Vagina (tissue), 2 donors: ENCODE data around the gene CYP3A7.

ENCODE experiments used
- POLR2A ChIP-seq, 2 donors: fragments of 450-650 bp; IDR thresholded peaks; one replicate each; pipeline ENCODE4 v1.6.1; 2017; ENCODE audit warnings: antibody characterized with exemption in 2 of 2, mild to moderate bottlenecking in 2 of 2, moderate library complexity in 2 of 2
- POLR2AphosphoS5 ChIP-seq, 2 donors: sonication (generic); formaldehyde crosslinking; IDR thresholded peaks; one replicate each; pipeline ENCODE4 v1.9.0; 2017; ENCODE audit warnings: antibody characterized with exemption in 2 of 2, mild to moderate bottlenecking in 2 of 2, low read depth in 1 of 2; ENCODE audit not compliant: insufficient read depth in 1 of 2
- TF ChIP-seq, protein P1 (sequence below), 3 experiments: fragments of 450-650 bp in 2 of 3; fragments of 200-600 bp in 1 of 3; sonication (generic) in 1 of 3; IDR thresholded peaks; one replicate each; pipeline ENCODE4 v1.5.1; 2017 to 2019; ENCODE audit warnings: antibody characterized with exemption in 3 of 3, mild to moderate bottlenecking in 2 of 3, moderate library complexity in 2 of 3

DNA sequence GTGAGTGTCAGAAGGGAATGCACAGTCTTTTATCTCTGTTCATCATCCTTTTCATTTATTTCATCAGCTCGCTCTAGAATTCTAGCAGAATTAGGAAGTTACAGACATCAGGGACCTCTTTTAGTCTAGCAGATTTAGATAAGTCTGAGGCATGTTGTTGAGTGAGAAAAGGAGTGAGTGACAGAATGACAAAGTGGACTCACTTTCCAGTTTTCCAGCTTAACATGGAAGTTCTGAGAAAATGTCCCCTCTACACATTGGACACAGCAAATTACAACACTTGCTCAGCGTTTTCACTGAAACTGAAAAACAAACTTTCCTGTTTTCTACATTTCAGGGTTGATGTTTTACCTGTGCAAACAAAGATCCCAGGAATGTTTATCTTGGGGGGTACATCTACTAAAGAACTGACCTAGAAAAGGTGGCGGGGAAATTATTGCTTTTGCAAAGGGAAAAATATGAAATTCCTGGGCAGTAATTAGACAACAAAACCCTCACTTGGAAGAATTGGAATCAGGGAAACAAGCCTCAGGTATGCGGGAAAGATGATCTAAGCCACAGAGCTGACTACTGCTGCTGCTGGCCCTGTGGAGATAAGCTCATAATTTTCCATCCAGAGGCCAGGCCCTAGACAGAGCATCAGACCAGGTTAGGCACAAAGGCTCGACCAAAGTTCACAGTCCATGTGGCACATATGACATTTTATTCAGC lies 40.6 kb downstream of the CYP3A7 start:
- TF ChIP-seq POLR2AphosphoS5 (IDR thresholded peaks at IDR 0.05; ENCODE audit: insufficient read depth in 1 of 2, low read depth in 1 of 2): no peak
- TF ChIP-seq, protein P1, sequence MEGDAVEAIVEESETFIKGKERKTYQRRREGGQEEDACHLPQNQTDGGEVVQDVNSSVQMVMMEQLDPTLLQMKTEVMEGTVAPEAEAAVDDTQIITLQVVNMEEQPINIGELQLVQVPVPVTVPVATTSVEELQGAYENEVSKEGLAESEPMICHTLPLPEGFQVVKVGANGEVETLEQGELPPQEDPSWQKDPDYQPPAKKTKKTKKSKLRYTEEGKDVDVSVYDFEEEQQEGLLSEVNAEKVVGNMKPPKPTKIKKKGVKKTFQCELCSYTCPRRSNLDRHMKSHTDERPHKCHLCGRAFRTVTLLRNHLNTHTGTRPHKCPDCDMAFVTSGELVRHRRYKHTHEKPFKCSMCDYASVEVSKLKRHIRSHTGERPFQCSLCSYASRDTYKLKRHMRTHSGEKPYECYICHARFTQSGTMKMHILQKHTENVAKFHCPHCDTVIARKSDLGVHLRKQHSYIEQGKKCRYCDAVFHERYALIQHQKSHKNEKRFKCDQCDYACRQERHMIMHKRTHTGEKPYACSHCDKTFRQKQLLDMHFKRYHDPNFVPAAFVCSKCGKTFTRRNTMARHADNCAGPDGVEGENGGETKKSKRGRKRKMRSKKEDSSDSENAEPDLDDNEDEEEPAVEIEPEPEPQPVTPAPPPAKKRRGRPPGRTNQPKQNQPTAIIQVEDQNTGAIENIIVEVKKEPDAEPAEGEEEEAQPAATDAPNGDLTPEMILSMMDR (IDR thresholded peaks at IDR 0.05): no peak
- TF ChIP-seq POLR2A (IDR thresholded peaks at IDR 0.05): no peak
